Stimulated activated CD8-positive, alpha-beta memory T cell treated with anti-CD3 and anti-CD28 coated beads, Interleukin-2, amount 100 ng/mL, for 1 hour (primary cell): Measurements from ENCODE around the gene ARHGAP45.
"Not testable (repeated sequence)": the region's sequence is repeated elsewhere in the genome, so short reads cannot be mapped to it uniquely, and the experiment has no call there.

Experiments
- DNase-seq, 2 donors: peaks; one replicate each; pipeline ENCODE4 v3.0.0-alpha.2; 2020; ENCODE audit warnings: low read depth in 2 of 2

The ARHGAP45 gene

DNA sequence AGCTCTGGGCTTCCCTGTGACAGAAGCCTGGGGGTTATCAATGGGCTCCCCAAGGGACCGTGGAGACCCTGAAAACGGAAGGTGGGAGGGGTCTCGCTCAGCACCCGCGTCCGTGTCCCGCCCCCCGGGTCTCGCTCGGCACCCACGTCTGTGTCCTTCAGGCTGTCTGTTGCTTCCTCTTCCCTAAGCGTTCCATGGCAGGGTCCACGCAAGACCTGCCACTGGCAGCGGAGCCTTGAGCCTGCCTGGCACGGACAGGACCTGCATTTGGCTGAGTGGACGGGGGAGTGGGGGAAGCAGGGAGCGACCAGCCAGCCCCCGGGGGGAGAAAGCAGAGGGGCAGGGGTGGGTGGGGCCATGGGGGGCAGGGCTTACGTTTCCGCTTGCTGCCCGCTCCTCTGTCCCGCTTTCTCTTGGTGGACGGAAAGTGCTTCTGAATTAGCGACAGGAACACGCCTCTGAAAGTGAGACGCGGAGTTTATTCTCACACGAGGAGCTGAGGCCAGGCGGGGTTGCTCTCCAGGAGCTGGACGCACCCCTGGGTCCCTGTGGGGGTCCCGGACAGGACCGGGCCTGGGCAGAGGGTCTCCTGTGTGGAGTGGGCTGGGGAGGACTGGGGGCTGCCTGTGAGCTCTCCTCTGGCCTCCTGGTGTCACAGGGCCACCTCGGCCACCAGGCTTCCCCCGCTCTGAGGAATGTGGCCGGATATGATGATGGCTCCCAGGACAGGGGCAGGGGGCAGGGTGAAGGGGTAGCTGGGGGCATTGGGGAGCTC is 48.9 kb downstream of the ARHGAP45 start:
- DNase-seq: no peak

DNA sequence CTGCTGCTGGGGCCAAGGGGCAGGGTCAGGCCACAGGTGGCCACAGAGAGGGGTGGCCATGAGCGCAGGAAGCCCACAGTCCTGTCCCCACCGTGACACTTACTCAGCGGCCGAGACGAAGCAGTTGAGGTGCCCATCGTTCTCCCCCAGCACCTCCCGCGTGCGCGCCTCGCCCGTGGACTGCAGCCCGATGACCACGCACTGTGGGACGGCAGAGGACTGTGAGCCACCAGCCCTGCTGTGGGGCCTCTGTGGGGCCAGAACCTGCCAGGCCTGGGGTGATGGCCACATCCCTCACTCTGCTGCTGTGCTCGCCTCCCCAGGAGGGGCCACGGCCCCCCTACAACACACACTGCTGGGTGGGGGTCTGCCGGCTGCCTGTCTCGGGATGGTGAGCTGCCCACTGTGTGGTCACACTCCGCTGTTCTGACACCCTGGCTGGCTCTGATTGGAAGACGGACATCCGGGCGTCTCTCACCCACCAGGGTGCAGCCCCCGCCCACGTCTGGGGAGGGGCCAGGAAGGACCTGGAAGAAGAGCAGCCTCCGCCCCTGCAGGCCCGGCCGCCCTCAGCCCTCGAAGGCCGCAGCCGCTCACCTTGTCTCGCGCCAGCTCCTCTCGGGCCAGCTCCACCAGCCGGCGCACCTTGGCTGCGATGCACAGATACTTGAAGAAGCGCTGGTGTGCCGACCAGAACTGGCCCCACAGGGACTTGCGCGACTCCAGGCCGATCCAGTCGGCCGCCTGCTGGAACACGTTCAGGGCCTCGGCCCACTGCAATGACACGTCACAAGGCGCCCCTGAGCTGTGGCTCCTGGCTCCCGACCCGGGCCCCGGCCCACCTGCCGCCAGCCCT is 50.0 kb downstream of the ARHGAP45 start:
- no peak for DNase-seq

GRCh38 chr19:1117654-1118053 is 50.7 kb downstream of the ARHGAP45 start:
- no peak for DNase-seq

DNA sequence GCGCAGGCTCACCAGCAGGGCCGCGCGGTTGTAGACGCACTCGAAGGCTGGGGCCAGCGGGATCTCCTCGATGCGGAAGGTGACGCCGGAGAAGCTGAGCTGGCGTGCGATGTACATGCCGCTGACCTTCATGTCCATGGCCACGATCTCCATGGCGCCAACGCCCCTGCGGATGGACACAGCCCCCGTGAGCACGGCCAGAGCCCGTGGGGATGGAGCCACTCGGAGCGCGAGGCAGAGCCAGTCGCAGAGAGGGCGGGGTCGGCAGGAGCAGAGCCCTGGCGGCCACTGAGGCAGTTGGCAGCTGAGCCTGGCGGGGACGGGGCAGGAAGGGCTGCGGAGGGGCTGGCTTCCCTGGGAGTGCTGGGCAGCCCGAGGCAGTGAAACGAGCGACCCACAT is 52.0 kb downstream of the ARHGAP45 start:
- no peak for DNase-seq

GRCh38 chr19:1119475-1120217 is 52.7 kb downstream of the ARHGAP45 start:
- DNase-seq: no peak

GRCh38 chr19:1121395-1121794 is 54.4 kb downstream of the ARHGAP45 start:
- no peak for DNase-seq

GRCh38 chr19:1122021-1122971 is 55.3 kb downstream of the ARHGAP45 start:
- DNase-seq: no peak

- DNase-seq: no peak
These were observed 56.0 kb downstream of the ARHGAP45 start for GRCh38 chr19:1122972-1123363.

DNA sequence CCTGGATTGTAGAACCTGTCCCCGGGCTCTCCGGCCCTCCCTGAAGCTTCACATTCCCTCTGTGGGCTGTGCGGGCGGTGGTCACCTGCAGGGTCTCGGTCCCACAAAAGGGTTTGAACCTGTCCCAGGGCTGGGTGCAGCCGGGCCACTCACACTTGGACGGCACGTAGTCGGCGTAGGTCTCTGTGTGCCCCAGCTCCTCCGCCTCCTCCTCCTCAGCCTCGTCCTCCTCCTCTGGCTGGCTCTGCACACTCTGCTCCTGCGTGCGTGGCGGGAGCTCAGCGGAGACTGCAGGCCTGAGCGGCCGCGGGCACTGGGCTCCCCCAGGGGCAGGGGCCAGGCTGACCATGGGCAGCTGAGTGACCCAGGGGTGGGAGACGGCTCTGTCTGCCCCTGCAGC is 56.4 kb downstream of the ARHGAP45 start:
- DNase-seq: no peak

- no peak for DNase-seq
These were observed 57.1 kb downstream of the ARHGAP45 start for GRCh38 chr19:1123885-1124677.

GRCh38 chr19:1125601-1126467 is 58.9 kb downstream of the ARHGAP45 start:
- no peak for DNase-seq

GRCh38 chr19:1126984-1127760 is 60.2 kb downstream of the ARHGAP45 start:
- DNase-seq: no peak

DNA sequence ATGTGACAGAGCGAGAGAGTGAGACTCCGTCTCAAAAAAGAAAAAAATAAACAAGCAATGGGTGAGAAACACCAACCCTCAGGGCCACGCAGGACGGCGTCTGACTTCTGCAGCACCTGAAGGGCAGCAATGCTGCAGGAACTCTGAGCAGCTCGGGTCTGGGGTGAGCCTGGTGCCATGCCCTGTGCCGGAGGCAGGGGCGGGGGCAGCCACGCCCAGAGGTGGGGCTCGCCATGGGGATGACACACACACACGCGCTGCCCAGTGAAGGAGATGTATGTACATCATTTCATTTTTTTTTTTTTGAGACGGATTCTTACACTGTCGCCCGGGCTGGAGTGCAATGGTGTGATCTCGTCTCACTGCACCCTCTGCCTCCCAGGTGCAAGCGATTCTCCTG is 61.1 kb downstream of the ARHGAP45 start:
- no peak for DNase-seq

- not testable (repeated sequence) for DNase-seq
These were observed 62.1 kb downstream of the ARHGAP45 start for GRCh38 chr19:1129084-1129483.

DNA sequence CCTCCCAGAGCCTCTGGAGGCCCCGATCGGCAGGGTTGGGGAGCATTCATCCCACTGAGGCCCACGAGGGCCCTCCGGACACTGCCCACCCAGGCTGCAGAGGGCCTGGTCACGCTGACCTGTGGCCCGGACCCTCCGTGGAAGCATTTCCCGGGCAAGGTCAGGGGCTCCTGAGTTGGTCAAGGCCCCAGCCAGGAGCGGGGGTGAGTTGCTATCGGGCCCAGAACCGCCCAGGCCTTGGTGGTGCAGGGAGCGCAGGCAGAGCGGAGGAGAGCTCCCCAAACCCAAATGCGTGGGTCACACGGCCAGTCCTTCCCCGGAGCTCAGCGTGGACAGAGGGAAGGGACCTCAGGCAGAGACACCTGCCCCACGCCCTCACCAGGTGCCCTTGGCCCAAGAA is 62.6 kb downstream of the ARHGAP45 start:
- no peak for DNase-seq

GRCh38 chr19:1130771-1131717 is 64.1 kb downstream of the ARHGAP45 start:
- DNase-seq: no peak
